ENCODE measurements around the gene YTHDF1. TPM values are rescaled to one million over a fixed set of nuclear protein-coding genes. Genes with fewer than 3 reads are reported as not detected.
A peak's percentile ranks its signal among the peaks of the same experiment; 100 is the strongest.

YTHDF1 gene
- total and polyA plus RNA-seq, 2 of the 8 experiments (the other 6 are each of a cell fraction or from before 2014, with no cell fraction given): 32.8 to 66.0 TPM

GRCh38 chr20:63225082-63225454 is 9.1 kb upstream of the YTHDF1 start:
- Histone ChIP-seq H2BK20ac (ENCODE audit: low read length) (no peak overlapping the region), H3K27me3 (replicated peaks in 1 of 4; ENCODE audit: control insufficient read depth in 3 of 4, extremely low read depth in 1 of 4, insufficient read depth in 3 of 4, low read length in 3 of 4) (peaks cover 0 to 3% (median 0%) of the 10 kb centered on the region in 4 experiments; a peak in 2 of 7 replicates), H2BK120ac (replicated peaks; ENCODE audit: low read depth, low read length) (no peak overlapping the region), H3K4me1 (replicated peaks in 1 of 4; ENCODE audit: control insufficient read depth in 3 of 4, insufficient read depth in 4 of 4, low read length in 3 of 4) (peaks cover 7 to 19% (median 11%) of the 10 kb centered on the region in 4 experiments), H3K36me3 (ENCODE audit: control insufficient read depth in 2 of 4, insufficient read depth in 4 of 4, low read length in 3 of 4) (no peaks in the 10 kb centered on the region), H3K79me2 (ENCODE audit: control insufficient read depth in 1 of 2, insufficient read depth in 2 of 2, low read length in 2 of 2) (no peaks in the 10 kb centered on the region), H3K9me3 (ENCODE audit: insufficient read depth in 2 of 2, low read depth in 1 of 2, low read length in 1 of 2) (no peaks in the 10 kb centered on the region), H3K4me3 (ENCODE audit: extremely low read depth in 1 of 4, insufficient read depth in 2 of 4, low read depth in 3 of 4, low read length in 4 of 4) (no peak overlapping the region), H4K5ac (ENCODE audit: insufficient read length, low read depth, low read length) (no peak overlapping the region), H2BK15ac (ENCODE audit: low read length) (no peak overlapping the region), H3K14ac (ENCODE audit: insufficient read length) (no peak overlapping the region), H4K20me1 (replicated peaks in 1 of 2; ENCODE audit: control insufficient read depth in 1 of 2, insufficient read depth in 2 of 2, low read length in 2 of 2) (peaks cover 0 to 3% of the 10 kb centered on the region in 2 experiments), H3K23me2 (ENCODE audit: low read depth, low read length) (peaks cover 2% of the 10 kb centered on the region; the same call in 1 of the 2 replicates), H3K56ac (replicated peaks; ENCODE audit: insufficient read length, low read depth, low read length) (no peak overlapping the region), H2BK12ac (ENCODE audit: low read depth, low read length) (peak overlapping the region; percentile 68; the same call in 1 of the 2 replicates), H4K8ac (ENCODE audit: extremely low read depth, insufficient read depth, low read length) (no peak overlapping the region; the same call in 1 of the 2 replicates), H2AFZ (ENCODE audit: low read length) (no peak overlapping the region), H3K23ac (ENCODE audit: insufficient read length) (no peak overlapping the region), H3K27ac (ENCODE audit: low read depth, low read length) (no peak overlapping the region), H3K79me1 (ENCODE audit: low read depth, low read length) (no peaks in the 10 kb centered on the region), H2AK5ac (ENCODE audit: low read depth, low read length) (peak overlapping the region; percentile 82; the same call in 1 of the 2 replicates), H3K4ac (replicated peaks; ENCODE audit: insufficient read length, low read depth, low read length) (no peak overlapping the region), H4K91ac (replicated peaks; ENCODE audit: insufficient read length, low read length) (no peak overlapping the region), H3K4me2 (ENCODE audit: insufficient read depth in 1 of 2, low read depth in 2 of 2, low read length in 2 of 2) (no peak overlapping the region), H3K18ac (ENCODE audit: extremely low read depth, low read length) (no peak overlapping the region), H3K9ac (replicated peaks in 1 of 4; ENCODE audit: extremely low read depth in 1 of 4, low read depth in 3 of 4, low read length in 3 of 4) (no peak overlapping the region; a peak in 1 of 7 replicates), H2BK5ac (ENCODE audit: low read depth, low read length) (0 out of 2 replicates have a peak overlapping the region, but pooled peaks have one; percentile 24)
- WGBS, 2 experiments (ENCODE audit: extremely low coverage in 1 of 2, insufficient coverage in 1 of 2, insufficient read length in 1 of 2, insufficient replicate concordance in 2 of 2, low coverage in 1 of 2, low lambda C conversion rate in 2 of 2, missing lambda C conversion rate in 1 of 2): 81% methylated on average over 7 of the region's 7 CpGs; no CpG with 5 or more reads in 1 of the 2 experiments
- FAIRE-seq (no peak), DNase-seq (ENCODE audit: low read depth in 1 of 2, low spot score in 2 of 2) (no peak)
- TF ChIP-seq PHF8 (conservative IDR thresholded peaks at IDR 0.05; ENCODE audit: low read depth, low read length): no peak
- CTCF ChIA-PET (ENCODE audit: partially characterized antibody): interaction anchor here (0.8 to 5.3 kb wide), 24 partner anchors 11 to 385 kb away, joined by 3 to 199 read pairs (median 26); partner anchors contain the start of genes ARFGAP1, BIRC7, COL20A1 and NKAIN4
- POLR2A ChIA-PET (ENCODE audit: partially characterized antibody): interaction anchor here (1.1 to 3.3 kb wide), 6 partner anchors 10 to 62 kb away, joined by 3 to 14 read pairs (median 6); partner anchors contain the start of gene BIRC7

Measured in H1 (cell line).